HepG2 (cell line): ENCODE measurements around the gene TXNDC11. TPM values are rescaled to one million over a fixed set of nuclear protein-coding genes. Genes with fewer than 3 reads are reported as not detected.

Experiments
- EED ChIP-seq: sonication (generic); formaldehyde crosslinking; IDR thresholded peaks from 2 replicates; pipeline ENCODE4 v1.5.0; 2020; ENCODE audit warnings: mild to moderate bottlenecking, missing genetic modification reagents
- EP300 ChIP-seq, 3 experiments: sonication (generic) in 1 of 3; formaldehyde crosslinking in 1 of 3; IDR thresholded peaks; 2 replicates each; pipeline versions ENCODE4 v1.5.1 to v1.6.1; 2011 to 2020; ENCODE audit warnings: low read depth in 2 of 3, low read length in 2 of 3, borderline replicate concordance in 1 of 3, improper control_type of control experiment in 1 of 3, mild to moderate bottlenecking in 1 of 3, missing genetic modification reagents in 1 of 3, moderate library complexity in 1 of 3
- GABPB1 ChIP-seq: IDR thresholded peaks from 2 replicates; pipeline ENCODE4 v1.6.1; 2016; ENCODE audit warnings: mild to moderate bottlenecking, missing genetic modification reagents, moderate library complexity, missing compliant biosample characterization
- HDAC2 ChIP-seq: sonication (generic); formaldehyde crosslinking; IDR thresholded peaks from 2 replicates; pipeline ENCODE4 v1.4.0; 2020; ENCODE audit warnings: missing genetic modification reagents
- HNF4A ChIP-seq: sonication (generic); formaldehyde crosslinking; IDR thresholded peaks from 2 replicates; pipeline ENCODE4 v1.4.0; 2020; ENCODE audit warnings: missing genetic modification reagents
- KDM5B ChIP-seq: sonication (generic); formaldehyde crosslinking; IDR thresholded peaks from 2 replicates; pipeline ENCODE4 v1.4.0; 2020; ENCODE audit warnings: missing genetic modification reagents, mild to moderate bottlenecking, borderline replicate concordance
- KLF6 ChIP-seq: IDR thresholded peaks from 2 replicates; pipeline ENCODE4 v1.8.0; 2016; ENCODE audit warnings: missing biosample characterization, missing genetic modification reagents
- MBNL3 ChIP-seq: fragments of 250-450 bp; sonication (Bioruptor Pico); conservative IDR thresholded peaks from 2 replicates; pipeline ENCODE4 v1.8.0; 2022; ENCODE audit warnings: mild to moderate bottlenecking, inconsistent platforms
- MYNN ChIP-seq: sonication (generic); formaldehyde crosslinking; IDR thresholded peaks from 2 replicates; pipeline ENCODE4 v1.4.0; 2020; ENCODE audit warnings: mild to moderate bottlenecking, low read depth, missing genetic modification reagents
- NFIB ChIP-seq: sonication (generic); formaldehyde crosslinking; IDR thresholded peaks from 2 replicates; pipeline ENCODE4 v1.9.0; 2021; ENCODE audit warnings: missing genetic modification reagents, mild to moderate bottlenecking, borderline replicate concordance
- NR1H2 ChIP-seq: sonication (generic); formaldehyde crosslinking; IDR thresholded peaks from 2 replicates; pipeline ENCODE4 v1.8.1; 2022; ENCODE audit warnings: low read depth, missing genetic modification reagents, borderline replicate concordance
- RAD21 ChIP-seq: fragments of 450-650 bp; formaldehyde crosslinking; IDR thresholded peaks from 2 replicates; pipeline ENCODE4 v1.5.0; 2020; ENCODE audit warnings: mild to moderate bottlenecking
- REXO4 ChIP-seq: sonication (generic); formaldehyde crosslinking; IDR thresholded peaks from 2 replicates; pipeline ENCODE4 v1.8.0; 2022; ENCODE audit warnings: missing genetic modification reagents, mild to moderate bottlenecking, borderline replicate concordance
- SIX1 ChIP-seq: sonication (generic); formaldehyde crosslinking; IDR thresholded peaks from 2 replicates; pipeline ENCODE4 v1.4.0; 2020; ENCODE audit warnings: missing genetic modification reagents, borderline replicate concordance
- SMAD9 ChIP-seq: sonication (generic); formaldehyde crosslinking; IDR thresholded peaks from 2 replicates; pipeline ENCODE4 v1.5.1; 2020; ENCODE audit warnings: mild to moderate bottlenecking, missing genetic modification reagents
- SOX13 ChIP-seq, 3 experiments: fragments of 450-650 bp in 1 of 3; sonication (generic) in 1 of 3; formaldehyde crosslinking in 1 of 3; IDR thresholded peaks in 2 of 3; conservative IDR thresholded peaks in 1 of 3; 2 replicates each; pipeline versions ENCODE4 v1.5.0 to v1.6.1; 2016 to 2020; ENCODE audit warnings: antibody characterized with exemption in 1 of 3, mild to moderate bottlenecking in 1 of 3, missing compliant biosample characterization in 1 of 3, missing genetic modification reagents in 1 of 3, moderate library complexity in 1 of 3
- SRSF1 ChIP-seq: fragments of 200-400 bp; formaldehyde crosslinking; optimal IDR thresholded peaks from 2 replicates; pipeline ENCODE3; 2017; ENCODE audit warnings: mild to moderate bottlenecking, low read depth, low read length, moderate library complexity
- STAT5B ChIP-seq: sonication (generic); formaldehyde crosslinking; IDR thresholded peaks from 2 replicates; pipeline ENCODE4 v1.4.0; 2020; ENCODE audit warnings: missing genetic modification reagents
- ZBTB21 ChIP-seq: sonication (generic); formaldehyde crosslinking; IDR thresholded peaks from 2 replicates; pipeline ENCODE4 v1.4.0; 2020; ENCODE audit warnings: missing genetic modification reagents
- ZFP36 ChIP-seq: fragments of 150-350 bp; IDR thresholded peaks from 2 replicates; pipeline ENCODE4 v1.6.1; 2018; ENCODE audit warnings: borderline replicate concordance, low read length, low read depth; ENCODE audit not compliant: partially characterized antibody
- ZMAT3 ChIP-seq: sonication (generic); formaldehyde crosslinking; conservative IDR thresholded peaks from 2 replicates; pipeline ENCODE4 v1.7.0; 2021; ENCODE audit warnings: missing genetic modification reagents
- ZMAT5 ChIP-seq: sonication (generic); formaldehyde crosslinking; IDR thresholded peaks from 2 replicates; pipeline ENCODE4 v1.5.0; 2020; ENCODE audit warnings: mild to moderate bottlenecking, low read depth, missing genetic modification reagents, borderline replicate concordance
- ZNF317 ChIP-seq: sonication (generic); formaldehyde crosslinking; IDR thresholded peaks from 2 replicates; pipeline ENCODE4 v1.5.0; 2020; ENCODE audit warnings: mild to moderate bottlenecking, missing genetic modification reagents
- ZNF556 ChIP-seq: sonication (generic); formaldehyde crosslinking; IDR thresholded peaks from 2 replicates; pipeline ENCODE4 v1.4.0; 2020; ENCODE audit warnings: mild to moderate bottlenecking, missing genetic modification reagents, borderline replicate concordance
- ZNF605 ChIP-seq: sonication (generic); formaldehyde crosslinking; IDR thresholded peaks from 2 replicates; pipeline ENCODE4 v1.8.0; 2022; ENCODE audit warnings: mild to moderate bottlenecking, missing genetic modification reagents
- ZNF607 ChIP-seq: sonication (generic); formaldehyde crosslinking; IDR thresholded peaks from 2 replicates; pipeline ENCODE4 v1.5.1; 2020; ENCODE audit warnings: missing genetic modification reagents, mild to moderate bottlenecking, borderline replicate concordance
- ZNF660 ChIP-seq: sonication (generic); formaldehyde crosslinking; IDR thresholded peaks from 2 replicates; pipeline ENCODE4 v1.5.1; 2020; ENCODE audit warnings: mild to moderate bottlenecking, low read depth, missing genetic modification reagents, borderline replicate concordance
- ZNF800 ChIP-seq: sonication (generic); formaldehyde crosslinking; IDR thresholded peaks from 2 replicates; pipeline ENCODE4 v1.4.0; 2020; ENCODE audit warnings: missing genetic modification reagents
- ZNF816 ChIP-seq: sonication (generic); formaldehyde crosslinking; IDR thresholded peaks from 2 replicates; pipeline ENCODE4 v1.8.0; 2022; ENCODE audit warnings: missing genetic modification reagents, mild to moderate bottlenecking, borderline replicate concordance
- polyA plus RNA-seq, 8 experiments: library from polyadenylated mRNA; depleted of rRNA in 3 of 8; stranded (reverse) in 7 of 8; unstranded in 1 of 8; fragments of >200 nt; fragmentation: Illumina TruSeq in 4 of 8; extraction: Trizol in 4 of 8; gene quantifications; 2 replicates each; pipeline versions ENCODE4 v1.2.1 to v1.2.3, GENCODE V29; 2011 to 2016; ENCODE audit warnings: low read depth in 4 of 8, missing spikeins in 1 of 8, mixed read lengths in 1 of 8; ENCODE audit not compliant: insufficient read depth in 1 of 8
- total RNA-seq, 5 experiments: library from RNA; depleted of rRNA; stranded (reverse); fragments of >200 nt; fragmentation: Illumina TruSeq; extraction: Trizol; gene quantifications; 2 replicates each; pipeline ENCODE4 v1.2.3, GENCODE V29; 2016; ENCODE audit warnings: low read depth in 1 of 5

TXNDC11 gene
- total and polyA plus RNA-seq, 2 of the 13 experiments (the other 11 are each of a cell fraction or from before 2014, with no cell fraction given), result 74.9 to 123 TPM

DNA sequence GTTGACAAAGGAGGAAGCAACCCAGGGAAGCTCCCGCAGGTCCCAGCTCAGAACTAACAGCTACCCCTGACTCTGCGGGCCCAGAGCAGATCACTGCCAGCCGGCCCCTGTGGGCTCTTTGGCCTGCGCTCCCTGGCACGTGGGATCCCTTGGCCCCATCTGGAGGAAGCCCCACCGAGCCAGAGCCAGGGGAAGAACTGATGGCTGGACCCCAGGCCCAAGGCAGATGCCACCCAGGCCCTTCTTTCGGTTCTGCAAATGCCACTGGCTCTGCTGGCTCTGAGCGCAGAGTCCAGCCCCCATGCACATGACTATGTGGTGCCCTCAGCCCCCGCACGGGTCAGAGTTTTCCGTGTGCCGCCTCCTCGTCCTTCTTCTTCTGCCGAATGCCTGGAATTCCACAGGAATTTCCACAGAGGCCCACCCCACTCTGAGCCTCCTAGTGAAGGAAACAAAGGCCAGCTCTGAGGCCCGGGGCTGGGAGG, 110.2 kb downstream of the TXNDC11 start (continued):
- TF ChIP-seq ZBTB21 (CRISPR knock-in tag) (no peak), SMAD9 (no peak), ZMAT3 (no peak), NFIB (CRISPR knock-in tag) (no peak), NR1H2 (CRISPR knock-in tag) (no peak), ZNF816 (CRISPR knock-in tag) (no peak), RAD21 (0 out of 2 replicates have a peak, but pooled peaks have one; percentile 21), ZNF317 (CRISPR knock-in tag) (no peak), REXO4 (CRISPR knock-in tag) (no peak), EP300 (IDR thresholded peaks at IDR 0.05; ENCODE audit: low read depth in 2 of 2, low read length in 2 of 2) (no peak), EP300 (CRISPR knock-in tag; IDR thresholded peaks at IDR 0.05; ENCODE audit: borderline replicate concordance) (peak; percentile 13; the same call in 1 of the 2 replicates), SOX13 (IDR thresholded peaks at IDR 0.05) (no peak), SOX13 (CRISPR knock-in tag; conservative IDR thresholded peaks at IDR 0.05 in 1 of 2, IDR thresholded peaks at IDR 0.05 in 1 of 2) (peak in 1 of 2 experiments; percentile 28; a peak in 1 of 4 replicates), ZNF605 (CRISPR knock-in tag) (0 out of 2 replicates have a peak, but pooled peaks have one; percentile 13), KLF6 (CRISPR knock-in tag) (0 out of 2 replicates have a peak, but pooled peaks have one; percentile 50), ZNF556 (no peak), MYNN (CRISPR knock-in tag) (0 out of 2 replicates have a peak, but pooled peaks have one; percentile 43), STAT5B (CRISPR knock-in tag) (no peak), ZNF800 (no peak), ZFP36 (no peak), SIX1 (peak; percentile 28; the same call in 1 of the 2 replicates), HNF4A (CRISPR knock-in tag) (peak; percentile 80), SRSF1 (no peak), EED (CRISPR knock-in tag) (no peak; the same call in 1 of the 2 replicates), MBNL3 (CRISPR knock-in tag) (no peak), ZMAT5 (CRISPR knock-in tag) (no peak), HDAC2 (CRISPR knock-in tag) (peak; percentile 33; the same call in 1 of the 2 replicates), ZNF607 (CRISPR knock-in tag) (peak; percentile 78; the same call in 1 of the 2 replicates), GABPB1 (CRISPR knock-in tag) (peak; percentile 43; the same call in 1 of the 2 replicates), KDM5B (CRISPR knock-in tag) (peak; percentile 44; the same call in 1 of the 2 replicates), ZNF660 (CRISPR knock-in tag) (no peak)
